ENCODE data around the gene RTEL1. TPM values are rescaled to one million over a fixed set of nuclear protein-coding genes. Genes with fewer than 3 reads are reported as not detected.
A peak's percentile ranks its signal among the peaks of the same experiment; 100 is the strongest.

RTEL1 gene
- total RNA-seq, 1 experiment from 2014 or later = 39.2 TPM

DNA sequence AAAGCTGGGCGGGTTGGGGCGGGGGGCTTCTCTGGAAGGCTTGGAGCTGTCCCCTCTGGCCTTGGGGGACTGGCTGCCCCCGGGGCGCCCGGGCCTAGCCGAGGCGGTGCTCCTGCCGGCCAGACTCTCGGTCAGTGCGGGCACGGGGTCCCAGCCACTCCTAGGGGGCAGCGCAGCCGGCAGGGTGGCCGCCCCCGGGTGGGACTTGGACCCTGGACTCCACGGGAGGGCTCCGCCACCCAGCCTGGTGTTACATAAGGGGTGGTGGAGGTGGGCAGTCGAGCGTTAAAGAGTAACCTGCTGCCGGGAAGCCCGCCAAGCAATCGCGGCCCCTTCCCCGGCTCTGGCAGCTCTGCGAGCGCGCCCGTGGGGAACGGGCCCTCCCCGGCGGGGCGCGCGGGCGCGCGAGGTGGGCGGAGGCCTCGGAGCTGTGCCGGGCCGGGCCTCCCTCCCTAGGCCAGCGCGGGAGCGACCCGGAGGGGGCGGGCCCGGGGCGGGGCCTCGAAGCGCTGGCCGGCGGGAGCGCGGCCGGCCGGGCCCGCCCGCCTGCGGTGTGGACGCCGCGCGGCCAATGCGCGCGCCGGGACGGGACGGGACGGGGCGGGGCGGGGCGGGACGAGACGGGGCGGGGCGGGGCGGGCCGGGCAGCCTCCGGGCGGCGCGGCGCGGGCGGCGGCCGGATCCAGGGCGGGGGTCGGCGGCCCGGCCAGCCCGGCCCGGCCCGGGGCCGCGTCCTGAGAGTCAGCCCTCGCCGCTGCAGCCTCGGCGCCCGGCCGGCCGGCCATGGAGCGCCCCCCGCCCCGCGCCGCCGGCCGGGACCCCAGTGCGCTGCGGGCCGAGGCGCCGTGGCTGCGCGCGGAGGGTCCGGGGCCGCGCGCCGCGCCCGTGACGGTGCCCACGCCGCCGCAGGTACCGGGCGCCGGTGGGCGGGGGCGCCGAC lies 81.3 kb downstream of the RTEL1 start, which contains the start of gene SLC2A4RG:
Gene SLC2A4RG (plus strand): TSS at position 647 of the 940 bp plus-strand sequence. CDS start 137 bp downstream, at position 784.
- no TSS peak for BruUV-seq (replicated peaks)
- intact Hi-C loops (cut with micrococcal nuclease) = no loop called here
- H3K9me3 Mint-ChIP-seq (ENCODE audit: unreplicated experiment) = no peaks in the 10 kb centered on the region
- no peaks in the 10 kb centered on the region for H3K27me3 Mint-ChIP-seq (ENCODE audit: insufficient read depth, unreplicated experiment)
- ChIA-PET POLR2A (interaction anchor here (0.6 to 3.6 kb wide), 9 partner anchors 14 to 229 kb away, joined by 3 to 79 read pairs (median 5); partner anchors contain the start of genes ARFRP1, RTEL1, TPD52L2 and ZGPAT), CTCF (interaction anchor here (0.6 kb wide), 1 partner anchor 82 kb away, joined by 6 read pairs; no protein-coding TSS in a partner anchor)
- H3K4me3 Mint-ChIP-seq (ENCODE audit: unreplicated experiment) = peak within 1 kb of the TSS; percentile 74
- H3K27ac Mint-ChIP-seq (ENCODE audit: low read depth, unreplicated experiment) = no peak within 1 kb of the TSS
- H3K36me3 Mint-ChIP-seq (ENCODE audit: insufficient read depth, unreplicated experiment) = peaks cover 36% of the 10 kb centered on the region
- H3K4me1 Mint-ChIP-seq (ENCODE audit: insufficient read depth, unreplicated experiment) = no peaks in the 10 kb centered on the region
- peak; percentile 76 for DNase-seq (ENCODE audit: unreplicated experiment)
- TF ChIP-seq, protein P1, sequence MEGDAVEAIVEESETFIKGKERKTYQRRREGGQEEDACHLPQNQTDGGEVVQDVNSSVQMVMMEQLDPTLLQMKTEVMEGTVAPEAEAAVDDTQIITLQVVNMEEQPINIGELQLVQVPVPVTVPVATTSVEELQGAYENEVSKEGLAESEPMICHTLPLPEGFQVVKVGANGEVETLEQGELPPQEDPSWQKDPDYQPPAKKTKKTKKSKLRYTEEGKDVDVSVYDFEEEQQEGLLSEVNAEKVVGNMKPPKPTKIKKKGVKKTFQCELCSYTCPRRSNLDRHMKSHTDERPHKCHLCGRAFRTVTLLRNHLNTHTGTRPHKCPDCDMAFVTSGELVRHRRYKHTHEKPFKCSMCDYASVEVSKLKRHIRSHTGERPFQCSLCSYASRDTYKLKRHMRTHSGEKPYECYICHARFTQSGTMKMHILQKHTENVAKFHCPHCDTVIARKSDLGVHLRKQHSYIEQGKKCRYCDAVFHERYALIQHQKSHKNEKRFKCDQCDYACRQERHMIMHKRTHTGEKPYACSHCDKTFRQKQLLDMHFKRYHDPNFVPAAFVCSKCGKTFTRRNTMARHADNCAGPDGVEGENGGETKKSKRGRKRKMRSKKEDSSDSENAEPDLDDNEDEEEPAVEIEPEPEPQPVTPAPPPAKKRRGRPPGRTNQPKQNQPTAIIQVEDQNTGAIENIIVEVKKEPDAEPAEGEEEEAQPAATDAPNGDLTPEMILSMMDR (IDR thresholded peaks at IDR 0.05; ENCODE audit: unreplicated experiment) = no peak

DNA sequence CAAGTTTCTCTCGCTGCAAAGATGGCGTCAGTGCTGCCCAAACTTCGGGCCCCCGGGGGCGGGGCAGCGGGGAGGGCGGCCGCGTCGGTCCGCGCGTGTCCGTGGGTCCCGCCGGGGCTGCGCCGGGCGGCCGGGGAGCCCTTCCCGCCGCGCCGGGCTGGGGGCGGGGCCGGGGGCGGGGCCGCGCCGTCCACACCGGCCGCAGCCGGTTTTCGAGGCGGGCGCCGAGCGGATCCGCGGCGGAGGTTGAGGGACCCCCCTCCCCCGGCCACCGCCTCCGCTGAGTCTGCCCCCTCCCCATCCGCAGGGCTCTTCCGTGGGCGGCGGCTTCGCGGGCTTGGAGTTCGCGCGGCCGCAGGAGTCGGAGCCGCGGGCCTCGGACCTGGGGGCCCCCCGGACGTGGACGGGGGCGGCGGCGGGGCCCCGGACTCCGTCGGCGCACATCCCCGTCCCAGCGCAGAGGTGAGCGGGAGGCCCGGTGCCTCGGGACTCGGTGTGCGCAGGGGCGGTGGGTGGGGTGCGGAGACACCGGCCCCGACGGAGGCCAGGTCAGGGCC lies 82.0 kb downstream of the RTEL1 start:
- Mint-ChIP-seq H3K36me3 (ENCODE audit: insufficient read depth, unreplicated experiment) (peaks cover 33% of the 10 kb centered on the region), H3K4me1 (ENCODE audit: insufficient read depth, unreplicated experiment) (no peaks in the 10 kb centered on the region), H3K27me3 (ENCODE audit: insufficient read depth, unreplicated experiment) (no peaks in the 10 kb centered on the region), H3K4me3 (ENCODE audit: unreplicated experiment) (peak overlapping the region; percentile 74), H3K9me3 (ENCODE audit: unreplicated experiment) (no peaks in the 10 kb centered on the region), H3K27ac (ENCODE audit: low read depth, unreplicated experiment) (no peak overlapping the region)
- intact Hi-C loops (cut with micrococcal nuclease) = no loop called here
- ChIA-PET POLR2A (interaction anchor here (0.6 to 3.6 kb wide), 22 partner anchors 10 to 240 kb away, joined by 3 to 79 read pairs (median 8); partner anchors contain the start of genes ARFRP1, DNAJC5, GMEB2 and PPDPF), CTCF (interaction anchor here (0.6 to 1.8 kb wide), 7 partner anchors 11 to 315 kb away, joined by 4 to 9 read pairs (median 5); partner anchors contain the start of genes ARFRP1 and ZGPAT)
- no TSS peak for BruUV-seq (replicated peaks)
- DNase-seq (ENCODE audit: unreplicated experiment) = no peak
- TF ChIP-seq, protein P1 (IDR thresholded peaks at IDR 0.05; ENCODE audit: unreplicated experiment) = no peak

DNA sequence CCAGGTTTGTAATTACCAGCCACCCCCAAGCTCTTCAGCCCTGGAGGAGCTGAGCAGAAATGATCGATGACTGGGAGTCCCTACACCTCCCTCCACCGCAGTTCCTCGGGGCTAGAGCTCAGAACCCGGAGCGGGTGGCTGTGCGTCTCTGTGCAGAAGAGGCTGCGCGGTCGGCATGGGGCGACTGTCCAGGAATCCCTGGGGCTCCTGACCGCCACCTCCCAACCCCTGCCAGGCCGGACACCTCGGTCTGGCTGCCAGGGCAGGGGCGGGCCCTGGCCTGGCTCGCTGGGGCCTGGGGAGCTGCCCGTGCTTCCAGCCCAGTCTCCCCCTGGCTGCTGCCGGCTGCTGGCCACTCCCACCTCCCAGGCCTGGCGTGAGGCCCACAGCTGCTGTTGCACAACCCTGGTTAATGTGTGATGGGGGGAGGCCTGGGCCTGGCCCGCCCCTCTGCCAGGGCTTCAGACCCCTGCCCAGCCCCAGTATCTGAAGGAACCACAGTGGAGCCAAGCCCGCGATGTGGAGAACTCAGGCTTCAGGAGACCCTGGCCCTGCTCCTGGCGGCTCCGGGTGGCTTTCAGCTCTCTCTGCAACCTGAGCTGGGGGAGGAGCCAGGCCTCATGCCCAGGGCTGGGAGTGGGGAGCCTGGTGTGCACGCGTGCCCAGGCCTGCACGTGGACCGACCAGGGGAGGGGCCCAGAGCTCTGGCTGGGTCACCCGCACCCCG lies 82.7 kb downstream of the RTEL1 start:
- Mint-ChIP-seq H3K36me3 (ENCODE audit: insufficient read depth, unreplicated experiment) (peaks cover 32% of the 10 kb centered on the region), H3K4me1 (ENCODE audit: insufficient read depth, unreplicated experiment) (no peaks in the 10 kb centered on the region), H3K9me3 (ENCODE audit: unreplicated experiment) (no peaks in the 10 kb centered on the region), H3K27me3 (ENCODE audit: insufficient read depth, unreplicated experiment) (no peaks in the 10 kb centered on the region), H3K4me3 (ENCODE audit: unreplicated experiment) (peak overlapping the region; percentile 74), H3K27ac (ENCODE audit: low read depth, unreplicated experiment) (peak overlapping the region; percentile 27)
- TF ChIP-seq, protein P1 (IDR thresholded peaks at IDR 0.05; ENCODE audit: unreplicated experiment) = no peak
- POLR2A ChIA-PET = interaction anchor here (0.6 to 3.6 kb wide), 30 partner anchors 10 to 241 kb away, joined by 3 to 79 read pairs (median 6); partner anchors contain the start of genes ARFRP1, DNAJC5, GMEB2 and PPDPF
- DNase-seq (ENCODE audit: unreplicated experiment) = peak; percentile 94
- no TSS peak for BruUV-seq (replicated peaks)
- CTCF ChIA-PET = interaction anchor here (0.5 to 1.8 kb wide), 14 partner anchors 11 to 314 kb away, joined by 3 to 9 read pairs (median 4); partner anchors contain the start of genes ARFRP1, PRPF6, PTK6 and ZGPAT
- intact Hi-C loops (cut with micrococcal nuclease) = no loop called here

Measured in MCF 10A (cell line).